Ectodermal cell (in vitro differentiated cells): Measurements from ENCODE around the gene FRA10AC1.

Experiments used
- H3K27ac ChIP-seq: 2 replicates; pipeline ENCODE4 v1.7.0; 2013; ENCODE audit warnings: mild to moderate bottlenecking, low read depth, low read length; ENCODE audit not compliant: insufficient read depth, poor library complexity, severe bottlenecking
- H3K27me3 ChIP-seq: 2 replicates; pipeline ENCODE4 v1.7.0; 2013; ENCODE audit warnings: mild to moderate bottlenecking, low read length; ENCODE audit not compliant: insufficient read depth, control insufficient read depth, poor library complexity, severe bottlenecking
- H3K36me3 ChIP-seq: one replicate; pipeline ENCODE4 v1.7.0; 2013; ENCODE audit warnings: low read length; ENCODE audit not compliant: control insufficient read depth, insufficient read depth
- H3K4me1 ChIP-seq: one replicate; pipeline ENCODE4 v1.7.0; 2013; ENCODE audit warnings: low read length; ENCODE audit not compliant: control insufficient read depth, insufficient read depth
- H3K4me3 ChIP-seq: 2 replicates; pipeline ENCODE4 v1.7.0; 2013; ENCODE audit warnings: low read depth, low read length, control low read depth; ENCODE audit not compliant: insufficient read depth
- H3K9me3 ChIP-seq: 2 replicates; pipeline ENCODE4 v1.7.0; 2013; ENCODE audit warnings: mild to moderate bottlenecking, low read length, moderate library complexity; ENCODE audit not compliant: control insufficient read depth
- WGBS, 2 experiments: methylation state at CpG; one replicate each; pipeline ENCODE4 v1.1.7; 2013; ENCODE audit warnings: missing lambda C conversion rate in 2 of 2; 5-methylcytosine and 5-hydroxymethylcytosine counted together

The FRA10AC1 gene

GRCh38 chr10:93652857-93653256 lies 49.5 kb downstream of the FRA10AC1 start:
- no peaks in the 10 kb centered on the region for H3K27me3 ChIP-seq
- no peak overlapping the region for H3K4me3 ChIP-seq
- H3K27ac ChIP-seq, result no peak overlapping the region
- H3K36me3 ChIP-seq, result no peaks in the 10 kb centered on the region
- 89% methylated on average over 1 of the region's 1 CpG; no CpG with 5 or more reads in 1 of the 2 experiments for WGBS, 2 experiments
- H3K4me1 ChIP-seq, result no peaks in the 10 kb centered on the region
- no peaks in the 10 kb centered on the region for H3K9me3 ChIP-seq

GRCh38 chr10:93639791-93640190 lies 62.6 kb downstream of the FRA10AC1 start:
- Histone ChIP-seq H3K4me3 (no peak overlapping the region), H3K9me3 (no peaks in the 10 kb centered on the region), H3K4me1 (no peaks in the 10 kb centered on the region), H3K36me3 (no peaks in the 10 kb centered on the region), H3K27ac (no peak overlapping the region), H3K27me3 (no peaks in the 10 kb centered on the region)
- 89 to 91% methylated on average over 7 of the region's 7 CpGs for WGBS, 2 experiments

- Histone ChIP-seq H3K4me3 (no peak overlapping the region), H3K27me3 (no peaks in the 10 kb centered on the region), H3K36me3 (no peaks in the 10 kb centered on the region), H3K9me3 (no peaks in the 10 kb centered on the region), H3K4me1 (peaks cover 10% of the 10 kb centered on the region), H3K27ac (no peak overlapping the region)
- WGBS, 2 experiments, result 89% methylated on average over 15 of the region's 15 CpGs
Observed at GRCh38 chr10:93630625-93631557, 71.5 kb downstream of the FRA10AC1 start.

- H3K9me3 ChIP-seq, result no peaks in the 10 kb centered on the region
- 65% methylated on average over 7 of the region's 7 CpGs for WGBS, 2 experiments
- H3K4me3 ChIP-seq, result no peak overlapping the region
- peaks cover 10% of the 10 kb centered on the region for H3K4me1 ChIP-seq
- no peaks in the 10 kb centered on the region for H3K36me3 ChIP-seq
- no peaks in the 10 kb centered on the region for H3K27me3 ChIP-seq
- H3K27ac ChIP-seq, result no peak overlapping the region
Observed at GRCh38 chr10:93629647-93630305, 72.6 kb downstream of the FRA10AC1 start.

- H3K36me3 ChIP-seq, result no peaks in the 10 kb centered on the region
- H3K27ac ChIP-seq, result no peak overlapping the region
- WGBS, 2 experiments, result 68 to 74% methylated on average over 4 of the region's 4 CpGs
- H3K27me3 ChIP-seq, result no peaks in the 10 kb centered on the region
- no peak overlapping the region for H3K4me3 ChIP-seq
- peaks cover 10% of the 10 kb centered on the region for H3K4me1 ChIP-seq
- H3K9me3 ChIP-seq, result no peaks in the 10 kb centered on the region
Observed at GRCh38 chr10:93628858-93629257, 73.5 kb downstream of the FRA10AC1 start.

- 92 to 100% methylated on average over 1 of the region's 1 CpG for WGBS, 2 experiments
- H3K27me3 ChIP-seq, result no peaks in the 10 kb centered on the region
Observed at GRCh38 chr10:93622942-93623341, 79.5 kb downstream of the FRA10AC1 start.

GRCh38 chr10:93620925-93621324 lies 81.5 kb downstream of the FRA10AC1 start:
- 87 to 91% methylated on average over 7 of the region's 7 CpGs for WGBS, 2 experiments
- Histone ChIP-seq H3K4me3 (no peak overlapping the region), H3K4me1 (peaks cover 4% of the 10 kb centered on the region), H3K27ac (no peak overlapping the region), H3K9me3 (no peaks in the 10 kb centered on the region), H3K27me3 (no peaks in the 10 kb centered on the region), H3K36me3 (no peaks in the 10 kb centered on the region)

More at GRCh38 chr10:93622942-93623341, 79.5 kb downstream of the FRA10AC1 start:
- Histone ChIP-seq H3K36me3 (no peaks in the 10 kb centered on the region), H3K4me3 (no peak overlapping the region), H3K4me1 (no peaks in the 10 kb centered on the region), H3K27ac (no peak overlapping the region), H3K9me3 (no peaks in the 10 kb centered on the region)
